ENCODE data around the gene EDDM13. TPM values are rescaled to one million over a fixed set of nuclear protein-coding genes. Genes with fewer than 3 reads are reported as not detected.

The EDDM13 gene
- total and polyA plus RNA-seq, 2 donors (not counting 3 experiments of a cell fraction or from before 2014, with no cell fraction given): 0.51 TPM; not detected in 1

GRCh38 chr19:56324436-56324835 is 51.9 kb downstream of the EDDM13 start:
- Histone ChIP-seq H3K79me2 (ENCODE audit: control insufficient read depth, insufficient read depth, low read length) (no peaks in the 10 kb centered on the region), H3K4me3 (replicated peaks in 1 of 3; ENCODE audit: insufficient read depth in 1 of 3, low read depth in 1 of 3, low read length in 3 of 3) (no peak overlapping the region), H3K9me3 (replicated peaks; ENCODE audit: control insufficient read depth, insufficient read depth, low read length) (no peaks in the 10 kb centered on the region), H3K36me3 (ENCODE audit: control insufficient read depth in 2 of 2, extremely low read depth in 1 of 2, insufficient read depth in 2 of 2, low read length in 2 of 2) (no peaks in the 10 kb centered on the region), H3K27ac (ENCODE audit: insufficient read depth, low read depth, low read length) (no peak overlapping the region), H3K9ac (replicated peaks; ENCODE audit: extremely low read depth, insufficient read depth, low read length) (no peak overlapping the region), H3K4me2 (ENCODE audit: insufficient read depth, low read length) (no peak overlapping the region), H2AFZ (ENCODE audit: low read depth, low read length) (no peak overlapping the region), H4K20me1 (replicated peaks; ENCODE audit: control insufficient read depth, extremely low read depth, insufficient read depth, low read length) (no peaks in the 10 kb centered on the region), H3K4me1 (ENCODE audit: control insufficient read depth, extremely low read depth, insufficient read depth, low read length) (no peaks in the 10 kb centered on the region), H3K9me1 (replicated peaks; ENCODE audit: control insufficient read depth, extremely low read depth, insufficient read depth, low read length) (no peaks in the 10 kb centered on the region), H3K27me3 (ENCODE audit: control insufficient read depth in 2 of 2, insufficient read depth in 2 of 2, low read length in 2 of 2) (no peaks in the 10 kb centered on the region)
- no peak for DNase-seq (ENCODE audit: low read depth, low spot score)
- TF ChIP-seq JUN (IDR thresholded peaks at IDR 0.05; ENCODE audit: borderline replicate concordance, insufficient read depth, insufficient read length, low read depth): no peak
- no TSS peak for BruUV-seq (replicated peaks)
- dilution Hi-C loops (cut with MboI; ENCODE audit: extremely low pct_ligation_motif_present, low sequenced_read_pairs) (no loop called here), intact Hi-C loops (cut with micrococcal nuclease) (no loop called here)
- CTCF ChIA-PET: no interaction called here
- POLR2A ChIA-PET: no interaction called here
- no peak for FAIRE-seq

GRCh38 chr19:56332695-56333094 is 60.1 kb downstream of the EDDM13 start:
- no peaks in the 10 kb centered on the region for H4K20me1 ChIP-seq (replicated peaks; ENCODE audit: control insufficient read depth, extremely low read depth, insufficient read depth, low read length)
- no peaks in the 10 kb centered on the region for H3K9me3 ChIP-seq (replicated peaks; ENCODE audit: control insufficient read depth, insufficient read depth, low read length)
- H3K79me2 ChIP-seq (ENCODE audit: control insufficient read depth, insufficient read depth, low read length): no peaks in the 10 kb centered on the region
- intact Hi-C loops (cut with micrococcal nuclease): loop anchor here (1.0 to 10.0 kb wide), 6 partner anchors 79 to 628 kb away; no protein-coding TSS in a partner anchor
- TF ChIP-seq POLR2A (IDR thresholded peaks at IDR 0.05; ENCODE audit: low read depth, low read length) (no peak), JUN (IDR thresholded peaks at IDR 0.05; ENCODE audit: borderline replicate concordance, insufficient read depth, insufficient read length, low read depth) (no peak), EZH2 (IDR thresholded peaks at IDR 0.05; ENCODE audit: borderline replicate concordance, low read depth, low read length, severe bottlenecking) (no peak), MAX (IDR thresholded peaks at IDR 0.05; ENCODE audit: insufficient read depth, insufficient read length) (no peak), MYC (IDR thresholded peaks at IDR 0.05; ENCODE audit: low read depth, low read length) (no peak), CTCF (IDR thresholded peaks at IDR 0.05; ENCODE audit: extremely low read depth in 1 of 2, insufficient read depth in 1 of 2, low read depth in 1 of 2, low read length in 2 of 2) (no peak), POLR2AphosphoS5 (IDR thresholded peaks at IDR 0.05; ENCODE audit: insufficient read depth, low read depth, low read length) (no peak), FOS (IDR thresholded peaks at IDR 0.05; ENCODE audit: borderline replicate concordance, insufficient read depth, low read length) (no peak), GATA2 (IDR thresholded peaks at IDR 0.05; ENCODE audit: insufficient read depth, insufficient read length, low read depth, low read length) (no peak)
- H3K4me1 ChIP-seq (ENCODE audit: control insufficient read depth, extremely low read depth, insufficient read depth, low read length): no peaks in the 10 kb centered on the region
- dilution Hi-C loops (cut with MboI; ENCODE audit: extremely low pct_ligation_motif_present, low sequenced_read_pairs): no loop called here
- ChIA-PET CTCF (interaction anchor here (0.7 to 8.6 kb wide), 28 partner anchors 11 to 766 kb away, joined by 3 to 761 read pairs (median 10); partner anchors contain the start of genes GALP, ZNF583 and ZSCAN5A), POLR2A (no interaction called here)
- BruUV-seq (replicated peaks): no TSS peak
- no peak for FAIRE-seq
- no peak overlapping the region for H3K4me3 ChIP-seq (replicated peaks in 1 of 3; ENCODE audit: insufficient read depth in 1 of 3, low read depth in 1 of 3, low read length in 3 of 3)
- no peak for DNase-seq (ENCODE audit: low read depth, low spot score)
- H3K9ac ChIP-seq (replicated peaks; ENCODE audit: extremely low read depth, insufficient read depth, low read length): no peak overlapping the region
- H2AFZ ChIP-seq (ENCODE audit: low read depth, low read length): no peak overlapping the region
- H3K4me2 ChIP-seq (ENCODE audit: insufficient read depth, low read length): no peak overlapping the region
- no peaks in the 10 kb centered on the region for H3K9me1 ChIP-seq (replicated peaks; ENCODE audit: control insufficient read depth, extremely low read depth, insufficient read depth, low read length)
- H3K36me3 ChIP-seq (ENCODE audit: control insufficient read depth in 2 of 2, extremely low read depth in 1 of 2, insufficient read depth in 2 of 2, low read length in 2 of 2): no peaks in the 10 kb centered on the region
- H3K27me3 ChIP-seq (ENCODE audit: control insufficient read depth in 2 of 2, insufficient read depth in 2 of 2, low read length in 2 of 2): peaks cover 0 to 1% of the 10 kb centered on the region in 2 experiments
- H3K27ac ChIP-seq (ENCODE audit: insufficient read depth, low read depth, low read length): no peak overlapping the region
